Cardiac muscle cell (in vitro differentiated cells and primary cell): ENCODE measurements around the gene P3H3. TPM values are rescaled to one million over a fixed set of nuclear protein-coding genes. Genes with fewer than 3 reads are reported as not detected.

Experiments used
- DNase-seq, 2 donors: peaks; one replicate each; pipeline versions ENCODE4 v3.0.0 to v3.0.0-alpha.2; 2010 to 2017; ENCODE audit warnings: low read depth in 1 of 2, low spot score in 1 of 2
- H3K27ac ChIP-seq: fragments of 200-600 bp; sonication (generic); 2 replicates; pipeline ENCODE4 v1.5.1; 2016
- H3K27me3 ChIP-seq: fragments of 200-600 bp; sonication (generic); 2 replicates; pipeline ENCODE4 v1.6.0; 2016; ENCODE audit warnings: control low read depth
- H3K36me3 ChIP-seq: fragments of 200-600 bp; sonication (generic); 2 replicates; pipeline ENCODE4 v1.5.1; 2016; ENCODE audit warnings: control low read depth
- H3K4me1 ChIP-seq: fragments of 200-600 bp; sonication (generic); 2 replicates; pipeline ENCODE4 v1.8.1; 2017; ENCODE audit warnings: low read depth, mild to moderate bottlenecking, mixed run types
- H3K4me3 ChIP-seq: fragments of 200-600 bp; sonication (generic); 2 replicates; pipeline ENCODE4 v1.5.1; 2016; ENCODE audit warnings: mild to moderate bottlenecking
- H3K9me3 ChIP-seq: fragments of 200-600 bp; sonication (generic); 2 replicates; pipeline ENCODE4 v1.5.1; 2017; ENCODE audit warnings: low read depth, mild to moderate bottlenecking, control low read depth
- CTCF ChIP-seq: IDR thresholded peaks from 2 replicates; pipeline ENCODE4 v1.5.1; 2012; ENCODE audit warnings: low read depth, mild to moderate bottlenecking, low read length
- polyA plus RNA-seq: library from polyadenylated mRNA; unstranded; fragments of >200 nt; fragmentation: Nextera tagmentation; extraction: Ambion mirVana; gene quantifications from 2 replicates; pipeline ENCODE4 v1.2.1, GENCODE V29; 2016
- total RNA-seq: library from RNA; depleted of rRNA; stranded (reverse); fragments of >200 nt; gene quantifications from 2 replicates; pipeline ENCODE4 v1.2.3, GENCODE V29; 2016

Gene P3H3
- total and polyA plus RNA-seq, 2 experiments from 2014 or later, result 18.2 to 19.7 TPM

- DNase-seq, result no peak
- no peaks in the 10 kb centered on the region for H3K27me3 ChIP-seq
- H3K9me3 ChIP-seq, result no peaks in the 10 kb centered on the region
- peak overlapping the region; percentile 49 for H3K27ac ChIP-seq
- TF ChIP-seq CTCF, result no peak
- peaks cover 17% of the 10 kb centered on the region for H3K4me1 ChIP-seq
- no peak overlapping the region for H3K4me3 ChIP-seq
- peaks cover 9% of the 10 kb centered on the region for H3K36me3 ChIP-seq
Measured at GRCh38 chr12:6826734-6827436, 1.3 kb upstream of the P3H3 start.

GRCh38 chr12:6827437-6827911 lies 733 bp upstream of the P3H3 start:
- Histone ChIP-seq H3K36me3 (peaks cover 13% of the 10 kb centered on the region), H3K27ac (peak overlapping the region; percentile 49), H3K9me3 (no peaks in the 10 kb centered on the region), H3K4me3 (no peak overlapping the region), H3K27me3 (no peaks in the 10 kb centered on the region), H3K4me1 (peaks cover 11% of the 10 kb centered on the region)
- DNase-seq, result peak; percentile 83 to 91
- no peak for TF ChIP-seq CTCF

GRCh38 chr12:6828781-6829535 lies 751 bp downstream of the P3H3 start:
- H3K27me3 ChIP-seq, result no peaks in the 10 kb centered on the region
- DNase-seq, result peak; percentile 60 to 72
- peak overlapping the region; percentile 75 for H3K27ac ChIP-seq
- H3K4me1 ChIP-seq, result peaks cover 9% of the 10 kb centered on the region
- H3K36me3 ChIP-seq, result peaks cover 18% of the 10 kb centered on the region
- H3K9me3 ChIP-seq, result no peaks in the 10 kb centered on the region
- TF ChIP-seq CTCF, result no peak
- H3K4me3 ChIP-seq, result peak overlapping the region; percentile 61

GRCh38 chr12:6829536-6830220 lies 1.5 kb downstream of the P3H3 start:
- H3K4me1 ChIP-seq, result peaks cover 9% of the 10 kb centered on the region
- H3K36me3 ChIP-seq, result peaks cover 20% of the 10 kb centered on the region
- peak in 1 of 2 donors; percentile 54 for DNase-seq
- no peaks in the 10 kb centered on the region for H3K9me3 ChIP-seq
- peak; percentile 20 for TF ChIP-seq CTCF
- H3K27me3 ChIP-seq, result no peaks in the 10 kb centered on the region
- H3K4me3 ChIP-seq, result peak overlapping the region; percentile 61
- peak overlapping the region; percentile 75 for H3K27ac ChIP-seq

- TF ChIP-seq CTCF, result no peak
- DNase-seq, result no peak
- Histone ChIP-seq H3K9me3 (no peaks in the 10 kb centered on the region), H3K4me1 (peaks cover 9% of the 10 kb centered on the region), H3K36me3 (peaks cover 20% of the 10 kb centered on the region), H3K4me3 (no peak overlapping the region), H3K27me3 (no peaks in the 10 kb centered on the region), H3K27ac (no peak overlapping the region)
Measured at GRCh38 chr12:6830286-6830890, 2.2 kb downstream of the P3H3 start.
